Loucy (cell line): Measurements from ENCODE around the gene TEAD3.

ENCODE experiments used
- H2AFZ ChIP-seq: fragments of 200-600 bp; sonication (generic); 2 replicates; pipeline ENCODE4 v1.6.0; 2016; ENCODE audit warnings: antibody characterized with exemption, mild to moderate bottlenecking, low read length, moderate library complexity
- H3F3A ChIP-seq: fragments of 200-600 bp; 2 replicates; pipeline ENCODE4 v1.6.0; 2016; ENCODE audit warnings: antibody characterized with exemption, low read depth, mild to moderate bottlenecking
- H3K27me3 ChIP-seq: fragments of 200-600 bp; sonication (generic); 2 replicates; pipeline ENCODE4 v1.6.1; 2014; ENCODE audit warnings: low read length, mild to moderate bottlenecking; ENCODE audit not compliant: insufficient read depth, poor library complexity, severe bottlenecking
- H3K36me3 ChIP-seq: fragments of 200-600 bp; sonication (generic); 2 replicates; pipeline ENCODE4 v1.6.1; 2016; ENCODE audit warnings: low read length; ENCODE audit not compliant: insufficient read depth
- H3K4me1 ChIP-seq: fragments of 200-600 bp; sonication (generic); 2 replicates; pipeline ENCODE4 v1.5.1; 2014; ENCODE audit warnings: low read length, mild to moderate bottlenecking; ENCODE audit not compliant: insufficient read depth, poor library complexity, severe bottlenecking
- H3K4me2 ChIP-seq: fragments of 200-600 bp; sonication (generic); 2 replicates; pipeline ENCODE4 v1.6.0; 2014; ENCODE audit warnings: antibody characterized with exemption, low read length, low read depth, mild to moderate bottlenecking; ENCODE audit not compliant: poor library complexity, severe bottlenecking
- H3K4me3 ChIP-seq: fragments of 200-600 bp; sonication (generic); 2 replicates; pipeline ENCODE4 v1.5.1; 2014; ENCODE audit warnings: low read length, mild to moderate bottlenecking, mixed read lengths; ENCODE audit not compliant: poor library complexity, severe bottlenecking
- H3K79me2 ChIP-seq: fragments of 200-600 bp; sonication (generic); 2 replicates; pipeline ENCODE4 v1.6.1; 2014; ENCODE audit warnings: low read length; ENCODE audit not compliant: insufficient read depth
- H3K9ac ChIP-seq: fragments of 200-600 bp; sonication (generic); 2 replicates; pipeline ENCODE4 v1.6.0; 2014; ENCODE audit warnings: mild to moderate bottlenecking, low read depth, low read length, moderate library complexity; ENCODE audit not compliant: poor library complexity, severe bottlenecking
- H3K9me2 ChIP-seq: fragments of 200-600 bp; sonication (generic); replicated peaks from 2 replicates; pipeline ENCODE4 v1.6.1; 2016; ENCODE audit warnings: low read depth, low read length, mixed read lengths
- H3K9me3 ChIP-seq: fragments of 200-600 bp; sonication (generic); 2 replicates; pipeline ENCODE4 v1.6.1; 2014; ENCODE audit warnings: mild to moderate bottlenecking, antibody characterized with exemption, low read length, low read depth; ENCODE audit not compliant: insufficient read depth
- H4K20me1 ChIP-seq: fragments of 200-600 bp; sonication (generic); 2 replicates; pipeline ENCODE4 v1.6.0; 2014; ENCODE audit warnings: antibody characterized with exemption, low read length, mild to moderate bottlenecking; ENCODE audit not compliant: insufficient read depth, poor library complexity, severe bottlenecking
- EZH2phosphoT487 ChIP-seq: fragments of 200-600 bp; IDR thresholded peaks from 2 replicates; pipeline ENCODE4 v1.6.1; 2018; ENCODE audit warnings: antibody characterized with exemption, mild to moderate bottlenecking, moderate library complexity, borderline replicate concordance
- TF ChIP-seq, protein P1 (sequence below): fragments of 200-600 bp; sonication (generic); conservative IDR thresholded peaks from 2 replicates; pipeline ENCODE4 v1.5.1; 2014; ENCODE audit warnings: mild to moderate bottlenecking, antibody characterized with exemption, low read length

The TEAD3 gene

DNA sequence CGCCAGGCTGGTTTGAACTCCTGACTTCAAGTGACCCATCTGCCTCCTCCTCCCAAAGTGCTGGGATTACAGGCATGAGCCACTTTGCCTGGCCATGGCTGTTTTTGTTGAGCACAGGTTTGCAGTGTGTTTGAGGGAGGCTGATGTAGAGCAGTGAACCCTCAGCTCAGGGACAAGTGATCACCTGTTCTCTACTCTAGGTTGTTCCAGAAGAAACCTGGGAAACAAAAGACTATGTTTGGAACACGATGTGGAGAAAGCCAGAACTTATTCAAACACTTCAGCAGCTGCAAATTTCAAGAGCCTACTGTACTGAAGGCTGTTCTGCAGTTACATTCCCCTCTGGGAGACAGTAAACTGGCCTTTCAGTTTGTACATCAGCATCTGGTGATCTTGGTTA is 11.1 kb upstream of the TEAD3 start:
- no peaks in the 10 kb centered on the region for H3K4me1 ChIP-seq

DNA sequence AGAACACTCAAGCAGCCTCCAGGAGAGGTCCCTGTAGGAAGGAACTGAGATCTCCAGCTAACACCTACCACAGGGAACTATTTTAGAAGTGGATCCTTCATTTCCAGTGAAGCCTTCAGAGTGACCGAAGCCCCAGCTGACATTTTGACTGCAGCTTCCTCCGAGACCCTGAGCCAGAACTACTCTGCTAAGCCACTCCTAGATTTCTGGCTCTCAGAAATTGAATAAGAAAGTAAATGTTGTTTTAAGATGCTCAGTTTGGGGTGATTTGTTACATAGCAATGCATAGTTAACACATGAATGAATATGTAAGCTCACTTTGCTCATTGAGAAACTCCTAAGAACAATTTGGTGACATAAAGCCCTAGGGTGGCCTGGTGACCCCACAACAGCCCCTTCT is 10.3 kb upstream of the TEAD3 start:
- no peaks in the 10 kb centered on the region for H3K4me1 ChIP-seq
- H3K79me2 ChIP-seq: no peaks in the 10 kb centered on the region
- no peaks in the 10 kb centered on the region for H3K36me3 ChIP-seq
- no peaks in the 10 kb centered on the region for H3K27me3 ChIP-seq
- no peak overlapping the region for H3K9ac ChIP-seq
- H3K9me3 ChIP-seq: no peaks in the 10 kb centered on the region
- no peaks in the 10 kb centered on the region for H4K20me1 ChIP-seq
- H3K4me3 ChIP-seq: no peak overlapping the region
- no peak for TF ChIP-seq EZH2phosphoT487
- TF ChIP-seq, protein P1, sequence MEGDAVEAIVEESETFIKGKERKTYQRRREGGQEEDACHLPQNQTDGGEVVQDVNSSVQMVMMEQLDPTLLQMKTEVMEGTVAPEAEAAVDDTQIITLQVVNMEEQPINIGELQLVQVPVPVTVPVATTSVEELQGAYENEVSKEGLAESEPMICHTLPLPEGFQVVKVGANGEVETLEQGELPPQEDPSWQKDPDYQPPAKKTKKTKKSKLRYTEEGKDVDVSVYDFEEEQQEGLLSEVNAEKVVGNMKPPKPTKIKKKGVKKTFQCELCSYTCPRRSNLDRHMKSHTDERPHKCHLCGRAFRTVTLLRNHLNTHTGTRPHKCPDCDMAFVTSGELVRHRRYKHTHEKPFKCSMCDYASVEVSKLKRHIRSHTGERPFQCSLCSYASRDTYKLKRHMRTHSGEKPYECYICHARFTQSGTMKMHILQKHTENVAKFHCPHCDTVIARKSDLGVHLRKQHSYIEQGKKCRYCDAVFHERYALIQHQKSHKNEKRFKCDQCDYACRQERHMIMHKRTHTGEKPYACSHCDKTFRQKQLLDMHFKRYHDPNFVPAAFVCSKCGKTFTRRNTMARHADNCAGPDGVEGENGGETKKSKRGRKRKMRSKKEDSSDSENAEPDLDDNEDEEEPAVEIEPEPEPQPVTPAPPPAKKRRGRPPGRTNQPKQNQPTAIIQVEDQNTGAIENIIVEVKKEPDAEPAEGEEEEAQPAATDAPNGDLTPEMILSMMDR: no peak
- H2AFZ ChIP-seq: no peak overlapping the region
- H3K4me2 ChIP-seq: no peak overlapping the region
- H3K9me2 ChIP-seq: no peaks in the 10 kb centered on the region
- no peaks in the 10 kb centered on the region for H3F3A ChIP-seq

More for the DNA sequence above, 11.1 kb upstream of the TEAD3 start:
- Histone ChIP-seq H3K79me2 (no peaks in the 10 kb centered on the region), H3F3A (no peaks in the 10 kb centered on the region), H3K4me2 (no peak overlapping the region), H3K9me3 (no peaks in the 10 kb centered on the region), H2AFZ (no peak overlapping the region), H3K36me3 (no peaks in the 10 kb centered on the region), H3K9me2 (no peaks in the 10 kb centered on the region), H3K4me3 (no peak overlapping the region), H3K9ac (no peak overlapping the region), H4K20me1 (no peaks in the 10 kb centered on the region), H3K27me3 (no peaks in the 10 kb centered on the region)
- TF ChIP-seq EZH2phosphoT487: no peak
- TF ChIP-seq, protein P1: no peak

DNA sequence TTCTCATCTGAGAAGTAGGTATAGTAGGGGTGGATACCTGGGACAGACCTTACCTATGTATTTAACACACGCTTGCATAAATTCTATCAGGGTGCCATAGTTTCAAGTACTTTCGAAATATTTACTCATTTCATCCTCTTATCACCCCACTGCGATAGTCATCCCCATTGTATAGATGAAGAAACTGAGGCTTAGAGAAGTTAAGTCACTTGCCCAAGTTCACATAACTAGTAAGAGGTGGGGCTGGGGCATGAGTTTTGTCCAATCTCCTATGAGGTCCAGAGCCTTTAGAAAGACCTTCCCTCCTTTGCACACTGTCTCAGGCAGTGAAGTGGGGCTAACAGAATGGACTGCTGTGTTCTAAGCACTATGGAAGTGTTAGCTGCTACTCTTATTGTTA is 9.7 kb upstream of the TEAD3 start:
- Histone ChIP-seq H3K4me1 (no peaks in the 10 kb centered on the region), H3K4me2 (no peak overlapping the region), H3K4me3 (no peak overlapping the region), H3K9me3 (no peaks in the 10 kb centered on the region), H3K27me3 (no peaks in the 10 kb centered on the region), H4K20me1 (no peaks in the 10 kb centered on the region), H3K79me2 (no peaks in the 10 kb centered on the region), H2AFZ (no peak overlapping the region), H3F3A (no peaks in the 10 kb centered on the region), H3K36me3 (no peaks in the 10 kb centered on the region), H3K9me2 (no peaks in the 10 kb centered on the region), H3K9ac (no peak overlapping the region)
- no peak for TF ChIP-seq EZH2phosphoT487
- TF ChIP-seq, protein P1: no peak
